HG03558 (cell line): ENCODE measurements around the gene PIPOX.

Experiments used
- ATAC-seq: cut with Tn5 transposase; IDR thresholded peaks from one replicate; pipeline ENCODE4 v1.9.1; 2021; ENCODE audit warnings: moderate number of reproducible peaks; ENCODE audit not compliant: unreplicated experiment; ENCODE audit errors: extremely low read depth

The PIPOX gene

GRCh38 chr17:29018788-29019474 lies 24.0 kb upstream of the PIPOX start:
- no peak for ATAC-seq

GRCh38 chr17:29019475-29020181 lies 23.3 kb upstream of the PIPOX start:
- no peak for ATAC-seq

- no peak for ATAC-seq
Measured at GRCh38 chr17:29020576-29020975, 22.4 kb upstream of the PIPOX start.

- ATAC-seq, result no peak
Measured at GRCh38 chr17:29021226-29021625, 21.7 kb upstream of the PIPOX start.

GRCh38 chr17:29022074-29022473 lies 20.9 kb upstream of the PIPOX start:
- ATAC-seq, result no peak

- ATAC-seq, result no peak
Measured at GRCh38 chr17:29024316-29024952, 18.5 kb upstream of the PIPOX start.

- ATAC-seq, result no peak
Measured at GRCh38 chr17:29031488-29031887, 11.5 kb upstream of the PIPOX start.

- ATAC-seq, result no peak
Measured at GRCh38 chr17:29032013-29032856, 10.7 kb upstream of the PIPOX start.

GRCh38 chr17:29032857-29033197 lies 10.1 kb upstream of the PIPOX start:
- no peak for ATAC-seq

GRCh38 chr17:29034510-29034909 lies 8.4 kb upstream of the PIPOX start:
- ATAC-seq, result no peak

GRCh38 chr17:29036584-29036983 lies 6.4 kb upstream of the PIPOX start:
- no peak for ATAC-seq

- no peak for ATAC-seq
Measured at GRCh38 chr17:29037739-29038084, 5.2 kb upstream of the PIPOX start.

- ATAC-seq, result no peak
Measured at GRCh38 chr17:29038085-29038795, 4.7 kb upstream of the PIPOX start.

- ATAC-seq, result no peak
Measured at GRCh38 chr17:29039764-29040598, 3.0 kb upstream of the PIPOX start.

GRCh38 chr17:29041091-29041490 lies 1.9 kb upstream of the PIPOX start:
- ATAC-seq, result no peak

- ATAC-seq, result no peak
Measured at GRCh38 chr17:29041571-29041970, 1.4 kb upstream of the PIPOX start.

GRCh38 chr17:29042026-29042678 lies 789 bp upstream of the PIPOX start:
- no peak for ATAC-seq

- no peak for ATAC-seq
Measured at GRCh38 chr17:29043539-29044145, 701 bp downstream of the PIPOX start.
